Brain microvascular endothelial cell (primary cell): ENCODE results near the gene SUPT6H.

Experiments
- DNase-seq: peaks from one replicate; pipeline ENCODE4 v3.0.0-alpha.2; 2020
- H3K27ac ChIP-seq: fragments of 250-450 bp; sonication (Bioruptor Pico); 2 replicates; pipeline ENCODE4 v1.5.1; 2020; ENCODE audit warnings: mild to moderate bottlenecking, moderate library complexity
- H3K27me3 ChIP-seq: fragments of 250-450 bp; sonication (Bioruptor Pico); replicated peaks from 2 replicates; pipeline ENCODE4 v1.5.1; 2020; ENCODE audit warnings: mild to moderate bottlenecking
- H3K36me3 ChIP-seq: fragments of 250-450 bp; sonication (Bioruptor Pico); replicated peaks from 2 replicates; pipeline ENCODE4 v1.5.1; 2020; ENCODE audit warnings: mild to moderate bottlenecking
- H3K4me3 ChIP-seq: 2 replicates; pipeline ENCODE4 v1.5.1; 2011; ENCODE audit warnings: low read depth, mild to moderate bottlenecking, control low read depth, low read length, moderate library complexity
- in situ Hi-C: cut with HindIII; loops from 2 replicates; pipeline ENCODE4 v1.10.0; 2017; ENCODE audit warnings: low sequenced_read_pairs, low pct_ligation_motif_present
- TF ChIP-seq, protein P1 (sequence below): IDR thresholded peaks from 2 replicates; pipeline ENCODE4 v1.5.1; 2011; ENCODE audit warnings: low read depth, mild to moderate bottlenecking, moderate library complexity, low read length, control low read depth, inconsistent platforms; ENCODE audit errors: missing control alignments

Gene SUPT6H

DNA sequence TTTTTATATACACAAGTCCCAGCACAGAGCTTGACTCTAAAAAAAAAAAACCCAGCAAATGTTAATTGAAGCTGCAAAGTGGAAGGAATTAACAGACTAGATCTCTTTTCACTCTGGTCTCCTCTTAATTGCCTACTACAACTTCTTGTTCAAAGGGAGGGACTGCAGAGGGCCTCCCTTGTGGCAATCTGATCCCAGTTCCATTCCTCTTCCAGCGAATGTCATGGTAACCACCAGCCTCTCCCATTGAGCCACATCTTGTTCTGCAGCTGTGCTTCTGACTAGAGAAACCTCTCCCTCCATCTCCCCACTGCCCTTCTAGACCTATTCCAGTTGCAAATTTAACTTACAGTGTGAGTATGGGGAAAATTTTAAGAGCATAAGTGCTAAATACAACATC is 5.9 kb downstream of the SUPT6H start:
- TF ChIP-seq, protein P1, sequence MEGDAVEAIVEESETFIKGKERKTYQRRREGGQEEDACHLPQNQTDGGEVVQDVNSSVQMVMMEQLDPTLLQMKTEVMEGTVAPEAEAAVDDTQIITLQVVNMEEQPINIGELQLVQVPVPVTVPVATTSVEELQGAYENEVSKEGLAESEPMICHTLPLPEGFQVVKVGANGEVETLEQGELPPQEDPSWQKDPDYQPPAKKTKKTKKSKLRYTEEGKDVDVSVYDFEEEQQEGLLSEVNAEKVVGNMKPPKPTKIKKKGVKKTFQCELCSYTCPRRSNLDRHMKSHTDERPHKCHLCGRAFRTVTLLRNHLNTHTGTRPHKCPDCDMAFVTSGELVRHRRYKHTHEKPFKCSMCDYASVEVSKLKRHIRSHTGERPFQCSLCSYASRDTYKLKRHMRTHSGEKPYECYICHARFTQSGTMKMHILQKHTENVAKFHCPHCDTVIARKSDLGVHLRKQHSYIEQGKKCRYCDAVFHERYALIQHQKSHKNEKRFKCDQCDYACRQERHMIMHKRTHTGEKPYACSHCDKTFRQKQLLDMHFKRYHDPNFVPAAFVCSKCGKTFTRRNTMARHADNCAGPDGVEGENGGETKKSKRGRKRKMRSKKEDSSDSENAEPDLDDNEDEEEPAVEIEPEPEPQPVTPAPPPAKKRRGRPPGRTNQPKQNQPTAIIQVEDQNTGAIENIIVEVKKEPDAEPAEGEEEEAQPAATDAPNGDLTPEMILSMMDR: no peak
- in situ Hi-C loops: no loop called here
- Histone ChIP-seq H3K36me3 (peaks cover 45% of the 10 kb centered on the region), H3K27ac (no peak overlapping the region), H3K27me3 (no peaks in the 10 kb centered on the region), H3K4me3 (no peak overlapping the region)
- DNase-seq: no peak

GRCh38 chr17:28669918-28670317 is 7.9 kb downstream of the SUPT6H start:
- TF ChIP-seq, protein P1: no peak
- no peak overlapping the region for H3K27ac ChIP-seq
- H3K36me3 ChIP-seq: peaks cover 62% of the 10 kb centered on the region
- no peak overlapping the region for H3K4me3 ChIP-seq
- no peak for DNase-seq
- no peaks in the 10 kb centered on the region for H3K27me3 ChIP-seq
- in situ Hi-C loops: no loop called here

DNA sequence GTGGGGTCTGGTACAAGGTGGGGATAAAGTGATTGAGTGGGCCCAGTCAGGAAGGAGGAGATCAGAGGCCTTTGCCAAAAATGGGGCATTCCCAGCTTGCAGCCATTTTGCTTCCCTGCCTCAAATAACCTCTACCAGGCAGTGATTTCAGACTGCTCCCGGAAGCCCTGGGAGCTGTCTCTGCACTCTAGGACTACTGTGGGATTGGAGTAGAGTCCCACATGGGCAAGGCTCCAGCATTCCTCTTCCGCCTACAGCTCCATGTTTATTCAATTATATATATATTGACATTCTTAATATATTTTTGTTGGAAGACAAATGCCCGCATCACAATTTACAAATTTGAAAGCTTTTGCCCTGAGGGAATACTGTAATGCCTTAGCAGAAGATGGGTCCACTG is 13.5 kb downstream of the SUPT6H start:
- in situ Hi-C loops: no loop called here
- TF ChIP-seq, protein P1: no peak
- H3K4me3 ChIP-seq: no peak overlapping the region
- no peak overlapping the region for H3K27ac ChIP-seq
- no peaks in the 10 kb centered on the region for H3K27me3 ChIP-seq
- no peak for DNase-seq
- H3K36me3 ChIP-seq: peaks cover 97% of the 10 kb centered on the region

DNA sequence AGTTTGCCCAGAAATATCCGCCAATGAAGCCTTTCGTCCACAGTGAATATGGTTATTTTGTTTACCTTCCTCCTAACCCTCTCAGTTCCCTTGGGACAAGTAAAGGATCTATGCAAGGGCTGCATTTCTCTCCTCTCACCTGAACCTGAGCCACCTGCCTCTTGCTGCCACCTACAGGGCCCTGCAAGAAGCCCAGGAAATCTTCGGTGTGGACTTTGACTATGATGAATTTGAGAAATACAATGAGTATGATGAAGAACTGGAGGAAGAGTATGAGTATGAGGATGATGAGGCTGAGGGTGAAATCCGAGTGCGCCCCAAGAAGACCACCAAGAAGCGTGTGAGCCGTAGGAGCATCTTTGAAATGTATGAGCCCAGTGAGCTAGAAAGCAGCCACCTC is 14.0 kb downstream of the SUPT6H start:
- Histone ChIP-seq H3K27me3 (no peaks in the 10 kb centered on the region), H3K27ac (no peak overlapping the region), H3K4me3 (no peak overlapping the region), H3K36me3 (peaks cover 97% of the 10 kb centered on the region)
- in situ Hi-C loops: no loop called here
- DNase-seq: no peak
- TF ChIP-seq, protein P1: peak; percentile 51

DNA sequence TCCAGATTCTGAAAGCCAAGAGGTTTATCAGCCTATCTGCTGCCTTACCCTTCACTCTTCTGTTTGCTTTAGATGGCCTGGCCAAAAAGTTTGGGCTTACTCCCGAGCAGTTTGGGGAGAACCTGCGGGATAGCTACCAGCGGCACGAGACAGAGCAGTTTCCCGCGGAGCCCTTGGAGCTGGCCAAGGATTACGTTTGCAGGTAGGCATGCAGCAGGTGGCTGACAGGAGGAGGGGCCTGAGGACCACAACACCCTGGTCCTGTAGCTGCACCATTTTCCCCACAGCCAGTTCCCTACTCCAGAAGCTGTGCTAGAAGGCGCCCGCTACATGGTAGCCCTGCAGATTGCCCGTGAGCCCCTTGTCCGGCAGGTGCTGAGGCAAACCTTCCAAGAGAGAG is 20.6 kb downstream of the SUPT6H start:
- DNase-seq: no peak
- H3K27me3 ChIP-seq: no peaks in the 10 kb centered on the region
- no peak overlapping the region for H3K27ac ChIP-seq
- peaks cover 96% of the 10 kb centered on the region for H3K36me3 ChIP-seq
- H3K4me3 ChIP-seq: no peak overlapping the region
- TF ChIP-seq, protein P1: no peak
- in situ Hi-C loops: no loop called here

DNA sequence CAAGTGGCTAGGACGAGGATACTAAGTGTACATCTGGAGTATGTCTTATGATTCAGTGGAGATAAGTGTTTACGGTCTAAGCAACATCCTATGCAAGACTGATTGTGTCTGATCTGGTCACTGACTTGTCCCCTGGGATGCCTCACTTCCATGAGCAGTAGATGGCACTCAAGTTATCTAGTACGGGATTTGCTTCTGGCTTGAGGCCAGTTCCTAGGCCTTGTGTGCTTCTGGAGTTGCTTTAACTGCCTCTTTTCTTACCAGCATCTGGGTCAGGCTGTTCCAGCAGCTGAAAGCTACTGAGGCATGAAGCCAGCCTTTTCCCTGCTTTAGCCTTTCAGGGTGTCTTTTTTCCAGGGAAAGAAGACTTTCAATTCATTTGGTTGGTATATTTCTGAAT is 23.0 kb downstream of the SUPT6H start:
- TF ChIP-seq, protein P1: peak; percentile 16
- H3K4me3 ChIP-seq: no peak overlapping the region
- no peak overlapping the region for H3K27ac ChIP-seq
- H3K36me3 ChIP-seq: peaks cover 97% of the 10 kb centered on the region
- DNase-seq: peak; percentile 10
- in situ Hi-C loops: no loop called here
- no peaks in the 10 kb centered on the region for H3K27me3 ChIP-seq
